Astrocyte (in vitro differentiated cells and primary cell): ENCODE measurements around the gene ERC1. TPM values are rescaled to one million over a fixed set of nuclear protein-coding genes. Genes with fewer than 3 reads are reported as not detected.

ENCODE experiments used
- DNase-seq: peaks from one replicate; pipeline ENCODE4 v3.0.0-alpha.2; 2010; ENCODE audit warnings: low read depth
- FAIRE-seq: peaks from 2 replicates; lab custom pipeline; 2011; peaks lifted over from hg19 to GRCh38; lab: Jason Lieb, UNC
- H2AFZ ChIP-seq: 2 replicates; pipeline ENCODE4 v1.6.0; 2012; ENCODE audit warnings: low read depth, low read length, inconsistent platforms
- H3K27ac ChIP-seq: 2 replicates; pipeline ENCODE4 v1.5.1; 2011; ENCODE audit warnings: low read depth, low read length, inconsistent platforms
- H3K27me3 ChIP-seq: 2 replicates; pipeline ENCODE4 v1.6.0; 2011; ENCODE audit warnings: low read length, inconsistent platforms; ENCODE audit not compliant: insufficient read depth
- H3K36me3 ChIP-seq: 2 replicates; pipeline ENCODE4 v1.5.1; 2011; ENCODE audit warnings: low read length, inconsistent platforms; ENCODE audit not compliant: insufficient read depth
- H3K4me1 ChIP-seq: 2 replicates; pipeline ENCODE4 v1.5.1; 2011; ENCODE audit warnings: low read length, inconsistent platforms; ENCODE audit not compliant: insufficient read depth
- H3K4me2 ChIP-seq: 2 replicates; pipeline ENCODE4 v1.6.0; 2012; ENCODE audit warnings: low read length, inconsistent platforms
- H3K4me3 ChIP-seq: 2 replicates; pipeline ENCODE4 v1.5.1; 2011; ENCODE audit warnings: low read depth, mild to moderate bottlenecking, low read length, inconsistent platforms; ENCODE audit not compliant: insufficient read depth
- H3K79me2 ChIP-seq: 2 replicates; pipeline ENCODE4 v1.6.0; 2012; ENCODE audit warnings: mild to moderate bottlenecking, low read length, inconsistent platforms; ENCODE audit not compliant: insufficient read depth
- H3K9ac ChIP-seq: 2 replicates; pipeline ENCODE4 v1.6.0; 2012; ENCODE audit warnings: mild to moderate bottlenecking, low read length, inconsistent platforms
- H3K9me3 ChIP-seq: 2 replicates; pipeline ENCODE4 v1.5.1; 2012; ENCODE audit warnings: low read depth, mild to moderate bottlenecking, low read length, inconsistent platforms; ENCODE audit not compliant: insufficient read depth
- H4K20me1 ChIP-seq: 2 replicates; pipeline ENCODE4 v1.6.0; 2012; ENCODE audit warnings: low read length, inconsistent platforms; ENCODE audit not compliant: insufficient read depth
- H3K27ac Mint-ChIP-seq: one replicate; pipeline ENCODE4 v1.8.0; 2021; ENCODE audit warnings: mild to moderate bottlenecking, mixed read lengths; ENCODE audit not compliant: unreplicated experiment
- H3K27me3 Mint-ChIP-seq: one replicate; pipeline ENCODE4 v1.8.0; 2021; ENCODE audit warnings: low read depth, mixed read lengths; ENCODE audit not compliant: unreplicated experiment
- H3K36me3 Mint-ChIP-seq: one replicate; pipeline ENCODE4 v1.8.0; 2021; ENCODE audit warnings: low read depth, mixed read lengths; ENCODE audit not compliant: unreplicated experiment
- H3K4me1 Mint-ChIP-seq: one replicate; pipeline ENCODE4 v1.8.0; 2021; ENCODE audit warnings: low read depth, mixed read lengths; ENCODE audit not compliant: unreplicated experiment
- H3K4me3 Mint-ChIP-seq: one replicate; pipeline ENCODE4 v1.8.0; 2021; ENCODE audit warnings: mild to moderate bottlenecking, moderate library complexity, mixed read lengths; ENCODE audit not compliant: unreplicated experiment
- H3K9me3 Mint-ChIP-seq: one replicate; pipeline ENCODE4 v1.8.0; 2021; ENCODE audit warnings: mild to moderate bottlenecking, mixed read lengths; ENCODE audit not compliant: unreplicated experiment
- EZH2 ChIP-seq: IDR thresholded peaks from 2 replicates; pipeline ENCODE4 v1.6.1; 2012; ENCODE audit warnings: mild to moderate bottlenecking, low read length, inconsistent platforms; ENCODE audit not compliant: insufficient read depth
- total RNA-seq: library from RNA; stranded (reverse); gene quantifications from 2 replicates; pipeline ENCODE4 v1.2.1, GENCODE V29; 2021
- TF ChIP-seq, protein P1 (sequence below): IDR thresholded peaks from 2 replicates; pipeline ENCODE4 v1.5.1; 2011; ENCODE audit warnings: low read depth, mild to moderate bottlenecking, inconsistent platforms, low read length, moderate library complexity; ENCODE audit not compliant: insufficient read depth

The ERC1 gene
- total RNA-seq, 1 donor from 2014 or later: 67.1 TPM

- Mint-ChIP-seq H3K9me3 (peaks cover 3% of the 10 kb centered on the region), H3K27me3 (no peaks in the 10 kb centered on the region), H3K4me3 (no peak overlapping the region), H3K36me3 (peaks cover 4% of the 10 kb centered on the region), H3K4me1 (peaks cover 31% of the 10 kb centered on the region), H3K27ac (no peak overlapping the region)
- Histone ChIP-seq H3K27me3 (no peaks in the 10 kb centered on the region), H3K4me2 (peak overlapping the region; percentile 81), H3K36me3 (no peaks in the 10 kb centered on the region), H3K9ac (peak overlapping the region; percentile 78), H3K9me3 (no peaks in the 10 kb centered on the region), H3K79me2 (no peaks in the 10 kb centered on the region), H4K20me1 (no peaks in the 10 kb centered on the region), H3K4me3 (peak overlapping the region; percentile 37), H3K4me1 (peaks cover 44% of the 10 kb centered on the region), H2AFZ (peak overlapping the region; percentile 22), H3K27ac (peak overlapping the region; percentile 94)
- FAIRE-seq: peak; percentile 74
- no peak for TF ChIP-seq EZH2
- TF ChIP-seq, protein P1, sequence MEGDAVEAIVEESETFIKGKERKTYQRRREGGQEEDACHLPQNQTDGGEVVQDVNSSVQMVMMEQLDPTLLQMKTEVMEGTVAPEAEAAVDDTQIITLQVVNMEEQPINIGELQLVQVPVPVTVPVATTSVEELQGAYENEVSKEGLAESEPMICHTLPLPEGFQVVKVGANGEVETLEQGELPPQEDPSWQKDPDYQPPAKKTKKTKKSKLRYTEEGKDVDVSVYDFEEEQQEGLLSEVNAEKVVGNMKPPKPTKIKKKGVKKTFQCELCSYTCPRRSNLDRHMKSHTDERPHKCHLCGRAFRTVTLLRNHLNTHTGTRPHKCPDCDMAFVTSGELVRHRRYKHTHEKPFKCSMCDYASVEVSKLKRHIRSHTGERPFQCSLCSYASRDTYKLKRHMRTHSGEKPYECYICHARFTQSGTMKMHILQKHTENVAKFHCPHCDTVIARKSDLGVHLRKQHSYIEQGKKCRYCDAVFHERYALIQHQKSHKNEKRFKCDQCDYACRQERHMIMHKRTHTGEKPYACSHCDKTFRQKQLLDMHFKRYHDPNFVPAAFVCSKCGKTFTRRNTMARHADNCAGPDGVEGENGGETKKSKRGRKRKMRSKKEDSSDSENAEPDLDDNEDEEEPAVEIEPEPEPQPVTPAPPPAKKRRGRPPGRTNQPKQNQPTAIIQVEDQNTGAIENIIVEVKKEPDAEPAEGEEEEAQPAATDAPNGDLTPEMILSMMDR: no peak
- DNase-seq: peak; percentile 93
Observed at GRCh38 chr12:1474574-1475153, 483.6 kb downstream of the ERC1 start.

DNA sequence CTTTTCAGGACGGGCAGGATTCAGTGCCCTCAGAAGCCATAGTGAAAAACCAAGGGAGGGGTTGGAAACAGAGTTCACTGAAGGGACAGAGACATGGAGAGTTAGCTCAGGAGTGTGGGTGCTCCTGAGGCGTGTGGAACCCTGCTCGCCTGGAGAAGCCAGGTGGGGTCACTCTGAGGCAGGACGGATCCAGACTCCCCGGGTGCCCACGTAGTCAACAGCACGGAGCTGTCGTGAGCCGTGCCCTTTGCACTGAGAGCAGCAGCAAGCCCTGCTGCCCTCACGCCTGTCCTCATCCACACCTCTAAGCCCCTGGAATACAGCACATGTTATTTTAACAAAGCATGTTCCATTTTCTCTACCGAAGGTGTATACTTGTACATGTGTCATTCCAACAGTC is 488.6 kb downstream of the ERC1 start:
- H3K4me3 ChIP-seq: no peak overlapping the region
- Mint-ChIP-seq H3K27ac (no peak overlapping the region), H3K9me3 (peaks cover 3% of the 10 kb centered on the region), H3K36me3 (peaks cover 6% of the 10 kb centered on the region), H3K27me3 (no peaks in the 10 kb centered on the region), H3K4me3 (no peak overlapping the region), H3K4me1 (peaks cover 17% of the 10 kb centered on the region)
- no peak overlapping the region for H3K9ac ChIP-seq
- no peak for FAIRE-seq
- no peaks in the 10 kb centered on the region for H3K27me3 ChIP-seq
- no peaks in the 10 kb centered on the region for H3K79me2 ChIP-seq
- no peaks in the 10 kb centered on the region for H4K20me1 ChIP-seq
- DNase-seq: no peak
- no peak overlapping the region for H3K4me2 ChIP-seq
- no peak overlapping the region for H2AFZ ChIP-seq
- no peaks in the 10 kb centered on the region for H3K9me3 ChIP-seq
- no peaks in the 10 kb centered on the region for H3K36me3 ChIP-seq
- H3K4me1 ChIP-seq: peaks cover 9% of the 10 kb centered on the region
- no peak for TF ChIP-seq EZH2
- TF ChIP-seq, protein P1: no peak
- no peak overlapping the region for H3K27ac ChIP-seq

GRCh38 chr12:1481326-1481725 is 490.3 kb downstream of the ERC1 start:
- H3K4me3 Mint-ChIP-seq: no peak overlapping the region
- Histone ChIP-seq H3K4me1 (no peaks in the 10 kb centered on the region), H3K9me3 (no peaks in the 10 kb centered on the region), H4K20me1 (no peaks in the 10 kb centered on the region), H3K79me2 (no peaks in the 10 kb centered on the region), H3K4me3 (no peak overlapping the region), H3K27me3 (no peaks in the 10 kb centered on the region), H3K4me2 (no peak overlapping the region), H3K9ac (no peak overlapping the region), H3K27ac (no peak overlapping the region), H3K36me3 (no peaks in the 10 kb centered on the region), H2AFZ (no peak overlapping the region)
- FAIRE-seq (no peak), DNase-seq (no peak)
- no peak overlapping the region for H3K27ac Mint-ChIP-seq
- H3K36me3 Mint-ChIP-seq: peaks cover 6% of the 10 kb centered on the region
- no peak for TF ChIP-seq EZH2
- TF ChIP-seq, protein P1: no peak
- peaks cover 3% of the 10 kb centered on the region for H3K9me3 Mint-ChIP-seq
- H3K27me3 Mint-ChIP-seq: no peaks in the 10 kb centered on the region
- peaks cover 14% of the 10 kb centered on the region for H3K4me1 Mint-ChIP-seq
